Naive thymus-derived CD4-positive, alpha-beta T cell (primary cell): Measurements from ENCODE around the gene PAK4. TPM values are rescaled to one million over a fixed set of nuclear protein-coding genes. Genes with fewer than 3 reads are reported as not detected.

Experiments
- ATAC-seq: fragments of 150-1000 bp; cut with Tn5 transposase; 2 replicates; pipeline ENCODE4 v1.10.0; 2021; ENCODE audit warnings: mild to moderate bottlenecking, moderate library complexity
- CTCF ChIA-PET: fragments of 350-600 bp; sonication (Branson Sonifier 250); formaldehyde crosslinking; loops from one replicate; lab custom pipeline; 2021; ENCODE audit warnings: antibody characterized with exemption; lab: Charles Lee
- POLR2A ChIA-PET: fragments of 350-600 bp; sonication (Branson Sonifier 250); formaldehyde crosslinking; loops from one replicate; lab custom pipeline; 2021; ENCODE audit warnings: antibody characterized with exemption, inconsistent platforms; lab: Charles Lee
- DNase-seq, 9 donors: peaks; one replicate each; pipeline versions ENCODE4 v3.0.0 to v3.0.0-alpha.2; 2020 to 2022; ENCODE audit warnings: mixed read lengths in 1 of 9
- H3K27ac ChIP-seq: one replicate; pipeline ENCODE4 v1.7.0; 2013; ENCODE audit warnings: mild to moderate bottlenecking, low read depth, low read length, moderate library complexity
- H3K27me3 ChIP-seq, 2 donors: one replicate each; pipeline ENCODE4 v1.7.0; 2013; ENCODE audit warnings: low read length in 2 of 2, mild to moderate bottlenecking in 2 of 2, moderate library complexity in 2 of 2; ENCODE audit not compliant: control insufficient read depth in 2 of 2, insufficient read depth in 2 of 2
- H3K36me3 ChIP-seq, 3 experiments: 1 replicate in 2 of 3; 2 replicates in 1 of 3; pipeline ENCODE4 v1.7.0; 2013; ENCODE audit warnings: low read length in 3 of 3, mild to moderate bottlenecking in 3 of 3, moderate library complexity in 1 of 3; ENCODE audit not compliant: insufficient read depth in 3 of 3, control insufficient read depth in 2 of 3
- H3K4me1 ChIP-seq, 2 donors: one replicate each; pipeline ENCODE4 v1.7.0; 2013; ENCODE audit warnings: low read length in 2 of 2, mild to moderate bottlenecking in 2 of 2, moderate library complexity in 1 of 2; ENCODE audit not compliant: control insufficient read depth in 2 of 2, insufficient read depth in 2 of 2
- H3K4me3 ChIP-seq: 2 replicates; pipeline ENCODE4 v1.7.0; 2013; ENCODE audit warnings: mild to moderate bottlenecking, low read length
- H3K9me3 ChIP-seq, 3 experiments: 1 replicate in 2 of 3; 2 replicates in 1 of 3; pipeline ENCODE4 v1.7.0; 2013; ENCODE audit warnings: low read length in 3 of 3; ENCODE audit not compliant: control insufficient read depth in 2 of 3
- H3K27ac Mint-ChIP-seq, 9 donors: one replicate each; pipeline ENCODE4 v1.8.0; 2020 to 2022; ENCODE audit warnings: mixed read lengths in 9 of 9, mild to moderate bottlenecking in 8 of 9, moderate library complexity in 5 of 9, inconsistent platforms in 2 of 9
- H3K27me3 Mint-ChIP-seq, 5 donors: one replicate each; pipeline ENCODE4 v1.8.0; 2021 to 2022; ENCODE audit warnings: mixed read lengths in 5 of 5, mild to moderate bottlenecking in 1 of 5
- H3K36me3 Mint-ChIP-seq, 5 donors: one replicate each; pipeline ENCODE4 v1.8.0; 2020 to 2022; ENCODE audit warnings: mixed read lengths in 5 of 5, mild to moderate bottlenecking in 3 of 5, inconsistent platforms in 1 of 5
- H3K4me1 Mint-ChIP-seq, 7 donors: one replicate each; pipeline ENCODE4 v1.8.0; 2020 to 2022; ENCODE audit warnings: mixed read lengths in 7 of 7, mild to moderate bottlenecking in 3 of 7, inconsistent platforms in 1 of 7
- H3K4me3 Mint-ChIP-seq, 10 donors: one replicate each; pipeline ENCODE4 v1.8.0; 2020 to 2022; ENCODE audit warnings: mild to moderate bottlenecking in 10 of 10, mixed read lengths in 10 of 10, moderate library complexity in 6 of 10, inconsistent platforms in 2 of 10
- H3K9me3 Mint-ChIP-seq, 11 donors: one replicate each; pipeline ENCODE4 v1.8.0; 2020 to 2022; ENCODE audit warnings: mixed read lengths in 11 of 11, mild to moderate bottlenecking in 4 of 11, inconsistent platforms in 1 of 11, moderate library complexity in 1 of 11
- intact Hi-C, 2 donors: fragments of 100-400 bp; cut with micrococcal nuclease; formaldehyde crosslinking; loops; one replicate each; pipeline ENCODE4 v1.15.1; 2023
- polyA plus RNA-seq, 2 donors: library from polyadenylated mRNA; unstranded; fragments of 300-500 nt; fragmentation: Illumina TruSeq; gene quantifications; one replicate each; pipeline ENCODE4 v1.2.3, GENCODE V29; 2021
- total RNA-seq, 6 experiments: library from RNA in 5 of 6; stranded (reverse) in 5 of 6; gene quantifications; 1 replicate in 5 of 6; 2 replicates in 1 of 6; pipeline ENCODE4 v1.2.3 and lab custom pipeline; 2021 to 2026

Gene PAK4
- total and polyA plus RNA-seq, 7 experiments from 2014 or later: 1.0 to 17.5 (median 10.4) TPM

DNA sequence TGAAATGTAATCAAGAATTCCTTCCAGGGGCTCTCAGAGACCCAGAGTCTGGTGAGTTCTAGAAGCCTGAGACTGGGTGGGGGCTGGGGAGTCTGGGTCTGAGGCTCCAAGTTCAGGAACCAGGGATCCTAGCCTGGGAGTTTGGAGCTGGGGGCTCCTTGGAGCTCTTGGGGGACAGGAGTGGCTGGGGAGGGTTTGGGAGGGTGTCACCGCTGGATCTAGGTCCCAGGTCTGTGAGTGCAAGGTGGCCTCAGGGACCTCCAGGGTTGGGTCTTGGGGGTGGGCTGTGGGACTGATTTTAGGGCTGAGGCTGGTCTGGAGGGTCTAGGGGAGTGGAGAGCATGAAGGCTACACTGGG lies 77.4 kb downstream of the PAK4 start:
- ATAC-seq (no peak), DNase-seq (no peak)
- no peak overlapping the region for H3K4me3 Mint-ChIP-seq
- POLR2A ChIA-PET: no interaction called here
- no peak overlapping the region for H3K4me3 ChIP-seq
- H3K9me3 Mint-ChIP-seq: no peaks in the 10 kb centered on the region
- no peaks in the 10 kb centered on the region for H3K36me3 Mint-ChIP-seq
- H3K4me1 Mint-ChIP-seq: peaks cover 0 to 5% (median 0%) of the 10 kb centered on the region in 7 donors
- H3K27ac Mint-ChIP-seq: no peak overlapping the region
- H3K4me1 ChIP-seq: no peaks in the 10 kb centered on the region
- CTCF ChIA-PET: no interaction called here
- H3K27ac ChIP-seq: no peak overlapping the region
- no peaks in the 10 kb centered on the region for H3K9me3 ChIP-seq
- no peaks in the 10 kb centered on the region for H3K36me3 ChIP-seq
- intact Hi-C loops: no loop called here
- peaks cover 38 to 69% (median 51%) of the 10 kb centered on the region in 5 donors for H3K27me3 Mint-ChIP-seq
- H3K27me3 ChIP-seq: peaks cover 0 to 18% of the 10 kb centered on the region in 2 donors

DNA sequence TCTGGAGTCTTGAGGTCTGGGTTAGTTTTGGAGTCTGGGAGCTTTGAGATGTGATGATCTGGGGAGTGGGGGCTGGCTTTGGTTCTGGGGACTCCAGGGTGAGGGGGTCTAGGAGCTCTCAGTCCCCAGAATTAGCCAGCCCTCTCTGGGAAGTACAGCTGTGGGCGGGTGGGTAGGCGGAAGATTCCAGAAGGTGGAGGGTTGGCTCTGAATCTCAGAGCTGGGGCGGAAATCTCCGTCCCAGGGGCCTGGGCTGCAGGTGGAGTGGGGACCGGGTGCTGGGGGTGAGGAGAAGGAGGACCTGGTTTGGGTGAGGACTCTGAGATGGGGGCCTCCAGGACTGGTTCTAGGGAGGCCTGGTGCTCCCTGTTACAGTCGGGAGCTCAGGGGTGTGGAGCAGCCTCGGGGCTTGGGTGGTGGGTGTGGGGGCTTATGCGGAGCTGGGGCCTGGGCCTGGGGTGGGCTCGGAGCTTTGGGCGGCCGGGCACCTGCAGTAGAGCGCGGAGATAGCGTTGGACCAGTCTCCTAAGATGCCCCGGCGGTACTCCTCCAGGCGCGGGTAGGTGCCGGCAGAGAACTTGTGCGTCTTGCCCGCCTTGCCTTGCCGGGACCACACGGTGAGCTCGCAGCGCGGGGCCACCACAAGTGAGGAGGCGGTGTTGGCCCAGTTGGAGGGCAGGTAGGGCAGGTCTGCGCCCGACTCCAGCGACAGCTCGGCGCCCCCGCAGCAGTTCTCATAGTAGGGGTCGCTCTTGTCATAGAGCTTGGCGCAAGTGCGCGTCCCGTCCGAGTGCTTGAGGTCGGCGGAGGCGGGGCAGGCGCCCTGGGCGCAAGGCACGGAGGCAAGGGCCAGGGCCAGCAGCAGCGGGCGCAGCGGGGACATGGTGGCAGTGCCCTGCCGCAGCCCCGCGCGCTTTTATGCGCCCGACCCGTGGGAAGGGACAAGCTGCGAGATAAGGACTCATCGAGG lies 78.1 kb downstream of the PAK4 start, which contains the start of gene SYCN:
TSS of gene SYCN (minus strand) at position 892 of the 970 bp plus-strand sequence. CDS start at position 883, 9 bp downstream.
- Mint-ChIP-seq H3K27ac (no peak within 1 kb of the TSS), H3K36me3 (no peaks in the 10 kb centered on the region), H3K4me3 (no peak within 1 kb of the TSS), H3K27me3 (peaks cover 33 to 62% (median 51%) of the 10 kb centered on the region in 5 donors), H3K4me1 (peaks cover 0 to 5% (median 0%) of the 10 kb centered on the region in 7 donors), H3K9me3 (no peaks in the 10 kb centered on the region)
- no peaks in the 10 kb centered on the region for H3K4me1 ChIP-seq
- intact Hi-C loops: no loop called here
- ChIA-PET POLR2A (no interaction called here), CTCF (no interaction called here)
- no peak for DNase-seq
- H3K27ac ChIP-seq: no peak within 1 kb of the TSS
- no peak within 1 kb of the TSS for H3K4me3 ChIP-seq
- peaks cover 0 to 18% of the 10 kb centered on the region in 2 donors for H3K27me3 ChIP-seq
- no peaks in the 10 kb centered on the region for H3K9me3 ChIP-seq
- ATAC-seq: no peak
- H3K36me3 ChIP-seq: no peaks in the 10 kb centered on the region

DNA sequence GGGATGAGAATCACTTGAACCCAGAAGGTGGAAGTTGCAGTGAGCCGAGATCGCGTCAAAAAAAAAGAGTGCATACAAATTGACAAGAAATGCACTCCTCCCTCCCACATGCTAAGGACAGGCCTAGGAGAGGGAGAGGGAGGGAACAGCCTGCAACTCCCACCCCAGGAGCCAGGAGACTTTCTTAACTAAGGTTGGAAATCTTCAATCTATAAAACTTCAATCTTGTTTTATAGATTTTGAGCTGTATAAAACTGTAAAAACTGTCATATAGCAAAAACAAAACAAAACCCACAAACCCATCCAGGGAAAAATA lies 79.8 kb downstream of the PAK4 start:
- peaks cover 33 to 53% (median 42%) of the 10 kb centered on the region in 5 donors for H3K27me3 Mint-ChIP-seq
- H3K4me1 ChIP-seq: no peaks in the 10 kb centered on the region
- POLR2A ChIA-PET: no interaction called here
- DNase-seq (no peak), ATAC-seq (no peak)
- H3K36me3 ChIP-seq: no peaks in the 10 kb centered on the region
- peaks cover 0 to 15% of the 10 kb centered on the region in 2 donors for H3K27me3 ChIP-seq
- no peak overlapping the region for H3K4me3 ChIP-seq
- H3K4me1 Mint-ChIP-seq: peaks cover 0 to 5% (median 0%) of the 10 kb centered on the region in 7 donors
- no peak overlapping the region for H3K27ac Mint-ChIP-seq
- intact Hi-C loops: no loop called here
- CTCF ChIA-PET: no interaction called here
- no peaks in the 10 kb centered on the region for H3K36me3 Mint-ChIP-seq
- no peaks in the 10 kb centered on the region for H3K9me3 ChIP-seq
- no peak overlapping the region for H3K4me3 Mint-ChIP-seq
- no peaks in the 10 kb centered on the region for H3K9me3 Mint-ChIP-seq
- no peak overlapping the region for H3K27ac ChIP-seq

DNA sequence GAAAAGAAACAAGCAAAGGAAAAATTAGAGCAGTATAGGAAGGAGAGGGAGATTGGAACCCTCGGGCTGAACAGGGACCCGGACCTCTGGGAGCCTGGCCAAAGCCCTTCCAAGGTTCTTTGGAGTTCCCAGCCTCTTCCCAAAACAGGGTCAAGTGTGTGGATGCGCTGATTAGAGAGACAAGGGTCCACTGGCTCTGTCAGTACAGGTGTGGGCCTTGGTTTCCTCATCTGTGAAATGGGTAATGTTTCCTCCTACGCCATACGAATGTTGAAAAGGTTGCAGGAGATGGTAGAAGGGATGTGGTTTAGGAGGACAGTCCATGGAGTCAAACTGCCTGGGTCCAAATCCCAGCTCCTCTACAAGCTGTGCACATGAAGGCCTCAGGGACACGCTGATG lies 80.5 kb downstream of the PAK4 start:
- Mint-ChIP-seq H3K36me3 (no peaks in the 10 kb centered on the region), H3K27ac (peak overlapping the region in 1 of 9 donors; percentile 32), H3K4me3 (no peak overlapping the region), H3K4me1 (peaks cover 0 to 5% (median 0%) of the 10 kb centered on the region in 7 donors), H3K27me3 (peaks cover 26 to 48% (median 35%) of the 10 kb centered on the region in 5 donors), H3K9me3 (no peaks in the 10 kb centered on the region)
- ChIA-PET POLR2A (no interaction called here), CTCF (no interaction called here)
- Histone ChIP-seq H3K36me3 (no peaks in the 10 kb centered on the region), H3K4me3 (no peak overlapping the region), H3K4me1 (no peaks in the 10 kb centered on the region), H3K9me3 (no peaks in the 10 kb centered on the region), H3K27ac (no peak overlapping the region), H3K27me3 (peaks cover 0 to 15% of the 10 kb centered on the region in 2 donors)
- DNase-seq: no peak
- intact Hi-C loops: no loop called here
- no peak for ATAC-seq

DNA sequence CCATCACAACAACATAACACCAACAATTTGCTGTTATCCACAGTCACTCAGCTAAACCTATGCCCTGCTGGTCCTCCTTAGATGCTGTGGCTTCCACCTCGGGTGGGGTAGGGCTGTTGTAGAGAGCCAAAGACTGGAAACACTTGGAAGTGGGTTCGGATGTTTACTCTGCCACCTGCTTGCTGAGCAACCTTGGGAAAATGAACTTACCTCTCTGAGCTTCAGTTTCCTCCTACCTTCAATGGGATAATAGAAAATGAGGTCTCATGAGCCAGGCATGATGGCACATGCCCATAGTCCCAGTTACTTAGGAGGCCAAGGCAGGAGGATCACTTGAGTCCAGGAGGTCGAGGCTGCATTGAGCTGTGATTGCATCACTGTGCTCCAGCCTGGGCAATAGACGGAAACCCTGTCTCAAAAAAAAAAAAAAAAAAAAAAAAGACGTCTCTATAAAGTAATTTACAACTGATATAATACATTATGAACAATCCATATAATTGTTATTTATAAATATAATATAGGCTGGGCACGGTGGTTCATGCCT lies 81.8 kb downstream of the PAK4 start:
- no peaks in the 10 kb centered on the region for H3K9me3 ChIP-seq
- ChIA-PET POLR2A (interaction anchor here (1.0 kb wide), 1 partner anchor 120 kb away, joined by 4 read pairs; no protein-coding TSS in a partner anchor), CTCF (interaction anchor here (0.7 kb wide), 1 partner anchor 34 kb away, joined by 3 read pairs; no protein-coding TSS in a partner anchor)
- no peak for DNase-seq
- no peak overlapping the region for H3K4me3 ChIP-seq
- Mint-ChIP-seq H3K36me3 (no peaks in the 10 kb centered on the region), H3K4me3 (no peak overlapping the region), H3K4me1 (peaks cover 0 to 5% (median 0%) of the 10 kb centered on the region in 7 donors), H3K9me3 (no peaks in the 10 kb centered on the region), H3K27ac (peak overlapping the region in 1 of 9 donors; percentile 55), H3K27me3 (peaks cover 16 to 37% (median 23%) of the 10 kb centered on the region in 5 donors)
- no peaks in the 10 kb centered on the region for H3K4me1 ChIP-seq
- no peak for ATAC-seq
- intact Hi-C loops: no loop called here
- no peak overlapping the region for H3K27ac ChIP-seq
- peaks cover 0 to 14% of the 10 kb centered on the region in 2 donors for H3K27me3 ChIP-seq
- H3K36me3 ChIP-seq: no peaks in the 10 kb centered on the region

DNA sequence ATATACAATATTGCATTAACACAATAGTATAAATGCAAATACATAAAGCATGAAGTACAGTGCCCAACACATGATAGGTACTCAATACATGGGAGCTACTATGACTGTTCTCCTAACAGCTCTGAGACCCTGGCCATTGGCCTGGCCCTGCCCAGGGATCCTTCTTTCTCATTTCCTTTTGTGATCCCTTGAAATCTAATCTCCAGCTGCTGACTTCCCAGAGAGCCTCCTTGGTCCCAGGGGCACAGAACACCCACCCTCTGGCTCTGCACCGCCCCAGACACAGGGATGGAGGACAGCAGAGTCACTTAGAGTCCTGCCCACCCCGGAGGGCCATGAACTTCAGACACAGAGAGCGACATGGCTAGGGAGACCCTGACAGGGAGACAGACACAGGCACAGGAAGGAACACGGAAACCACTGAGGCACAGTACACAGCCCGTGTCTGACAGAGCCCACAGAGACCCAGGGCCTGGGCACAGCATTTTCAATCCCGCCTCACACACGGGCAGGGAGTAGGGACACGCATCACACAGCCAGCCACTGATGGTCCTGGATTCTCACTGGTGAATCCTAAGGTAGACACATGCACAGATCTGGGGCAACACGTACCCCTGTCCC lies 82.7 kb downstream of the PAK4 start:
- Mint-ChIP-seq H3K4me3 (no peak overlapping the region), H3K36me3 (no peaks in the 10 kb centered on the region), H3K27ac (no peak overlapping the region), H3K4me1 (peaks cover 0 to 3% (median 0%) of the 10 kb centered on the region in 7 donors), H3K9me3 (no peaks in the 10 kb centered on the region), H3K27me3 (peaks cover 9 to 28% (median 14%) of the 10 kb centered on the region in 5 donors)
- Histone ChIP-seq H3K4me1 (no peaks in the 10 kb centered on the region), H3K4me3 (no peak overlapping the region), H3K36me3 (no peaks in the 10 kb centered on the region), H3K27me3 (peaks cover 0 to 5% of the 10 kb centered on the region in 2 donors), H3K9me3 (no peaks in the 10 kb centered on the region), H3K27ac (no peak overlapping the region)
- intact Hi-C loops: no loop called here
- POLR2A ChIA-PET: no interaction called here
- DNase-seq: no peak
- ATAC-seq: no peak
- CTCF ChIA-PET: interaction anchor here (0.7 kb wide), 1 partner anchor 33 kb away, joined by 3 read pairs; no protein-coding TSS in a partner anchor
